OCI-LY1 (cell line): Measurements from ENCODE around the gene GOLPH3.

ENCODE experiments used
- H2AFZ ChIP-seq: fragments of 200-600 bp; sonication (generic), shearing (Covaris generic); 2 replicates; pipeline ENCODE4 v1.6.0; 2014; ENCODE audit warnings: antibody characterized with exemption, mild to moderate bottlenecking, low read length
- H3F3A ChIP-seq: fragments of 200-600 bp; sonication (generic), shearing (Covaris generic); 2 replicates; pipeline ENCODE4 v1.6.0; 2014; ENCODE audit warnings: mild to moderate bottlenecking, antibody characterized with exemption, low read length, moderate library complexity; ENCODE audit not compliant: insufficient read depth
- H3K27ac ChIP-seq: fragments of 200-600 bp; sonication (generic); 2 replicates; pipeline ENCODE4 v1.5.1; 2014; ENCODE audit warnings: low read length, mixed run types, mild to moderate bottlenecking, low read depth; ENCODE audit not compliant: poor library complexity, severe bottlenecking
- H3K27me3 ChIP-seq: fragments of 200-600 bp; sonication (generic); 2 replicates; pipeline ENCODE4 v1.6.0; 2014; ENCODE audit warnings: antibody characterized with exemption, mild to moderate bottlenecking, low read length, moderate library complexity; ENCODE audit not compliant: insufficient read depth
- H3K36me3 ChIP-seq: fragments of 200-600 bp; sonication (generic); 2 replicates; pipeline ENCODE4 v1.6.1; 2014; ENCODE audit warnings: mild to moderate bottlenecking, antibody characterized with exemption, low read length, moderate library complexity, mixed read lengths; ENCODE audit not compliant: insufficient read depth
- H3K4me1 ChIP-seq: fragments of 200-600 bp; sonication (generic); 2 replicates; pipeline ENCODE4 v1.5.1; 2014; ENCODE audit warnings: mild to moderate bottlenecking, low read length, moderate library complexity; ENCODE audit not compliant: insufficient read depth, severe bottlenecking
- H3K4me2 ChIP-seq: fragments of 200-600 bp; sonication (generic), shearing (Covaris generic); 2 replicates; pipeline ENCODE4 v1.6.1; 2014; ENCODE audit warnings: low read length
- H3K4me3 ChIP-seq: fragments of 200-600 bp; sonication (generic); 2 replicates; pipeline ENCODE4 v1.5.1; 2014; ENCODE audit warnings: low read length, low read depth, mild to moderate bottlenecking, mixed read lengths; ENCODE audit not compliant: poor library complexity, severe bottlenecking
- H3K79me2 ChIP-seq: fragments of 200-600 bp; shearing (Covaris generic); 2 replicates; pipeline ENCODE4 v1.6.1; 2016; ENCODE audit warnings: mixed run types, low read length, mixed read lengths; ENCODE audit not compliant: insufficient read depth
- H3K9ac ChIP-seq: fragments of 200-600 bp; sonication (generic), shearing (Covaris generic); 2 replicates; pipeline ENCODE4 v1.6.1; 2014; ENCODE audit warnings: mild to moderate bottlenecking, low read length, mixed read lengths
- H3K9me2 ChIP-seq: fragments of 200-600 bp; sonication (generic), shearing (Covaris generic); 2 replicates; pipeline ENCODE4 v1.6.1; 2014; ENCODE audit warnings: low read depth, mild to moderate bottlenecking, low read length, mixed read lengths
- H3K9me3 ChIP-seq: fragments of 200-600 bp; shearing (Covaris generic); 2 replicates; pipeline ENCODE4 v1.6.1; 2014; ENCODE audit warnings: low read length, mixed read lengths
- H4K20me1 ChIP-seq: fragments of 200-600 bp; sonication (generic), shearing (Covaris generic); 2 replicates; pipeline ENCODE4 v1.6.0; 2016; ENCODE audit warnings: mild to moderate bottlenecking, low read length; ENCODE audit not compliant: insufficient read depth
- CTCF ChIP-seq: fragments of 200-600 bp; sonication (generic), shearing (Covaris generic); IDR thresholded peaks from 2 replicates; pipeline ENCODE4 v1.5.1; 2017; ENCODE audit warnings: mild to moderate bottlenecking, antibody characterized with exemption, low read length, moderate library complexity, mixed read lengths
- EZH2 ChIP-seq: fragments of 200-600 bp; sonication (generic), shearing (Covaris generic); IDR thresholded peaks from 2 replicates; pipeline ENCODE4 v1.8.0; 2017; ENCODE audit warnings: borderline replicate concordance, mixed run types, mild to moderate bottlenecking, antibody characterized with exemption, low read length, moderate library complexity, mixed read lengths

Gene GOLPH3

GRCh38 chr5:32102254-32102986 lies 71.7 kb downstream of the GOLPH3 start:
- no peak overlapping the region for H3K27ac ChIP-seq
- TF ChIP-seq EZH2 (no peak), CTCF (no peak)
- no peaks in the 10 kb centered on the region for H3K9me2 ChIP-seq
- no peaks in the 10 kb centered on the region for H3K9me3 ChIP-seq
- H3K79me2 ChIP-seq: no peaks in the 10 kb centered on the region
- no peaks in the 10 kb centered on the region for H4K20me1 ChIP-seq
- no peaks in the 10 kb centered on the region for H3K27me3 ChIP-seq
- H3K36me3 ChIP-seq: peaks cover 59% of the 10 kb centered on the region
- H3K4me2 ChIP-seq: no peak overlapping the region
- H3K4me1 ChIP-seq: no peaks in the 10 kb centered on the region
- H3K4me3 ChIP-seq: no peak overlapping the region
- no peak overlapping the region for H3K9ac ChIP-seq
- H3F3A ChIP-seq: no peaks in the 10 kb centered on the region
- H2AFZ ChIP-seq: no peak overlapping the region

- no peaks in the 10 kb centered on the region for H3K27me3 ChIP-seq
- no peak overlapping the region for H2AFZ ChIP-seq
- no peak overlapping the region for H3K27ac ChIP-seq
- no peak overlapping the region for H3K4me2 ChIP-seq
- H3K9me3 ChIP-seq: no peaks in the 10 kb centered on the region
- no peaks in the 10 kb centered on the region for H4K20me1 ChIP-seq
- H3K4me3 ChIP-seq: no peak overlapping the region
- H3F3A ChIP-seq: no peaks in the 10 kb centered on the region
- no peak overlapping the region for H3K9ac ChIP-seq
- no peaks in the 10 kb centered on the region for H3K4me1 ChIP-seq
- H3K9me2 ChIP-seq: no peaks in the 10 kb centered on the region
- TF ChIP-seq CTCF: no peak
- TF ChIP-seq EZH2: no peak
- H3K79me2 ChIP-seq: no peaks in the 10 kb centered on the region
- peaks cover 47% of the 10 kb centered on the region for H3K36me3 ChIP-seq
Measured at GRCh38 chr5:32100691-32101302, 73.3 kb downstream of the GOLPH3 start.

- H2AFZ ChIP-seq: no peak overlapping the region
- H3K27ac ChIP-seq: no peak overlapping the region
- no peaks in the 10 kb centered on the region for H3K9me2 ChIP-seq
- H3F3A ChIP-seq: no peaks in the 10 kb centered on the region
- no peak overlapping the region for H3K4me2 ChIP-seq
- H3K9ac ChIP-seq: no peak overlapping the region
- no peaks in the 10 kb centered on the region for H3K9me3 ChIP-seq
- no peaks in the 10 kb centered on the region for H3K27me3 ChIP-seq
- no peak overlapping the region for H3K4me3 ChIP-seq
- H3K79me2 ChIP-seq: no peaks in the 10 kb centered on the region
- peaks cover under 1% of the 10 kb centered on the region for H3K4me1 ChIP-seq
- no peaks in the 10 kb centered on the region for H4K20me1 ChIP-seq
- TF ChIP-seq EZH2 (no peak), CTCF (no peak)
- peaks cover 41% of the 10 kb centered on the region for H3K36me3 ChIP-seq
Measured at GRCh38 chr5:32100230-32100629, 73.9 kb downstream of the GOLPH3 start.
